ENCODE data around the gene DDX3X. TPM values are rescaled to one million over a fixed set of nuclear protein-coding genes. Genes with fewer than 3 reads are reported as not detected.

DDX3X gene
- total and polyA plus RNA-seq, 2 experiments from 2014 or later: 124 to 202 TPM

DNA sequence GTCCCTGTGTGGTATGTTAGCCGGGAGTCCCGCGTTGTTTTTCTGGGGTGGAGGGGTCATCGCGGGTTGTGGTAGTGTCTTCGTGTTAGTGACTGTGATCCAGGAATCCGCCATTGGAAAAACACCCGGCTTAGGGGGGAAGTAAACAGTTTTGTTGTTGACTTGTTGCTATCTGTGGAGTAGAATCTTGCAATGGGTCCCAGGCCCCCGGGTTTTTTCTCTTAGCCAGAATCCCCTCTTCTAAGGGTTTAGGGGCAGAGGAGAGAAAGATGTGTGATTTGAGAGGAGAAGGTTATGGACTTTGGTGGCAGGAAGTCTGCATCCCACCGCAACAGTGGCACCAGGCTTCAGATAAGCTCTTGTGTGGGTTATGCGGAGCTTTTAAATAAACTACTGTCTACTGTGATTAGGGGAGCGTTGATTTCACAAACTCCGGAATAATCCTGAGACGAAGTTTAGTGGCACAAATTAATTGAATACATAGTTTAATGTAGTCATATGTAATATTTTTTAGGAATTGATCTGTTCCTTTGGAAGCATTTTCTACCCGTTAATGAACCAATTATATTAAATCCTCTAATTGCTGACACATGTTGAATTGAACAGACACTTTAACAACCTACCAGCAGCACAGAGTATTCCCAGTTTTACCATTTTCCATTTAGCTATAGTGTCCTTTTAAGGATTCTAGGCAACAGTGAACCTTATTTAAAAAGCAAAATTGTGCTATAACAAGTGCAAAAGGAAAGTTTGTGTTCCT lies 1.4 kb downstream of the DDX3X start:
- H3K9me2 ChIP-seq (replicated peaks; ENCODE audit: insufficient read depth): no peaks in the 10 kb centered on the region
- H3K27ac ChIP-seq: peak overlapping the region; percentile 99
- peaks cover 63% of the 10 kb centered on the region for H3K79me2 ChIP-seq
- no peak for TF ChIP-seq EZH2phosphoT487 (IDR thresholded peaks at IDR 0.05; ENCODE audit: low read depth, severe bottlenecking, unreplicated experiment)
- TF ChIP-seq EZH2 (IDR thresholded peaks at IDR 0.05; ENCODE audit: borderline replicate concordance): no peak
- TF ChIP-seq, protein P1, sequence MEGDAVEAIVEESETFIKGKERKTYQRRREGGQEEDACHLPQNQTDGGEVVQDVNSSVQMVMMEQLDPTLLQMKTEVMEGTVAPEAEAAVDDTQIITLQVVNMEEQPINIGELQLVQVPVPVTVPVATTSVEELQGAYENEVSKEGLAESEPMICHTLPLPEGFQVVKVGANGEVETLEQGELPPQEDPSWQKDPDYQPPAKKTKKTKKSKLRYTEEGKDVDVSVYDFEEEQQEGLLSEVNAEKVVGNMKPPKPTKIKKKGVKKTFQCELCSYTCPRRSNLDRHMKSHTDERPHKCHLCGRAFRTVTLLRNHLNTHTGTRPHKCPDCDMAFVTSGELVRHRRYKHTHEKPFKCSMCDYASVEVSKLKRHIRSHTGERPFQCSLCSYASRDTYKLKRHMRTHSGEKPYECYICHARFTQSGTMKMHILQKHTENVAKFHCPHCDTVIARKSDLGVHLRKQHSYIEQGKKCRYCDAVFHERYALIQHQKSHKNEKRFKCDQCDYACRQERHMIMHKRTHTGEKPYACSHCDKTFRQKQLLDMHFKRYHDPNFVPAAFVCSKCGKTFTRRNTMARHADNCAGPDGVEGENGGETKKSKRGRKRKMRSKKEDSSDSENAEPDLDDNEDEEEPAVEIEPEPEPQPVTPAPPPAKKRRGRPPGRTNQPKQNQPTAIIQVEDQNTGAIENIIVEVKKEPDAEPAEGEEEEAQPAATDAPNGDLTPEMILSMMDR (IDR thresholded peaks at IDR 0.05; ENCODE audit: poor library complexity): no peak
- peak overlapping the region; percentile 85 for H3K4me2 ChIP-seq
- no peak for DNase-seq (ENCODE audit: low spot score)
- H3K27me3 ChIP-seq: no peaks in the 10 kb centered on the region
- whole genome bisulfite sequencing (ENCODE audit: low lambda C conversion rate, missing lambda C conversion rate): 48% methylated on average over 14 of the region's 15 CpGs
- H2AFZ ChIP-seq: no peak overlapping the region
- peaks cover 6% of the 10 kb centered on the region for H3K4me1 ChIP-seq (ENCODE audit: insufficient read depth)
- H3K36me3 ChIP-seq (replicated peaks; ENCODE audit: insufficient read depth, low read depth): no peaks in the 10 kb centered on the region
- no peaks in the 10 kb centered on the region for H3K9me3 ChIP-seq (ENCODE audit: low read depth)
- H4K20me1 ChIP-seq (ENCODE audit: insufficient read depth, poor library complexity, severe bottlenecking): peaks cover 54% of the 10 kb centered on the region
- H3K4me3 ChIP-seq: peak overlapping the region; percentile 76

- no peak overlapping the region for H2AFZ ChIP-seq
- H3K79me2 ChIP-seq: peaks cover 68% of the 10 kb centered on the region
- TF ChIP-seq EZH2 (IDR thresholded peaks at IDR 0.05; ENCODE audit: borderline replicate concordance) (no peak), EZH2phosphoT487 (IDR thresholded peaks at IDR 0.05; ENCODE audit: low read depth, severe bottlenecking, unreplicated experiment) (no peak)
- TF ChIP-seq, protein P1 (IDR thresholded peaks at IDR 0.05; ENCODE audit: poor library complexity): no peak
- no peak for DNase-seq (ENCODE audit: low spot score)
- H3K36me3 ChIP-seq (replicated peaks; ENCODE audit: insufficient read depth, low read depth): no peaks in the 10 kb centered on the region
- H3K4me3 ChIP-seq: peak overlapping the region; percentile 76
- H3K27me3 ChIP-seq: no peaks in the 10 kb centered on the region
- no peaks in the 10 kb centered on the region for H3K9me3 ChIP-seq (ENCODE audit: low read depth)
- H3K27ac ChIP-seq: peak overlapping the region; percentile 99
- 38% methylated on average over 6 of the region's 6 CpGs for WGBS (ENCODE audit: low lambda C conversion rate, missing lambda C conversion rate)
- no peaks in the 10 kb centered on the region for H3K9me2 ChIP-seq (replicated peaks; ENCODE audit: insufficient read depth)
- peaks cover 6% of the 10 kb centered on the region for H3K4me1 ChIP-seq (ENCODE audit: insufficient read depth)
- H4K20me1 ChIP-seq (ENCODE audit: insufficient read depth, poor library complexity, severe bottlenecking): peaks cover 60% of the 10 kb centered on the region
- peak overlapping the region; percentile 85 for H3K4me2 ChIP-seq
These were observed 2.0 kb downstream of the DDX3X start for GRCh38 chrX:41335958-41336331.

GRCh38 chrX:41336447-41336846 lies 2.5 kb downstream of the DDX3X start:
- TF ChIP-seq EZH2 (IDR thresholded peaks at IDR 0.05; ENCODE audit: borderline replicate concordance) (no peak), EZH2phosphoT487 (IDR thresholded peaks at IDR 0.05; ENCODE audit: low read depth, severe bottlenecking, unreplicated experiment) (no peak)
- TF ChIP-seq, protein P1 (IDR thresholded peaks at IDR 0.05; ENCODE audit: poor library complexity): no peak
- WGBS (ENCODE audit: low lambda C conversion rate, missing lambda C conversion rate): 56% methylated on average over 7 of the region's 7 CpGs
- Histone ChIP-seq H3K4me1 (ENCODE audit: insufficient read depth) (peaks cover 6% of the 10 kb centered on the region), H2AFZ (no peak overlapping the region), H3K79me2 (peaks cover 73% of the 10 kb centered on the region), H3K27ac (peak overlapping the region; percentile 21), H3K36me3 (replicated peaks; ENCODE audit: insufficient read depth, low read depth) (no peaks in the 10 kb centered on the region), H3K27me3 (no peaks in the 10 kb centered on the region), H3K4me3 (peak overlapping the region; percentile 76), H3K9me2 (replicated peaks; ENCODE audit: insufficient read depth) (no peaks in the 10 kb centered on the region), H4K20me1 (ENCODE audit: insufficient read depth, poor library complexity, severe bottlenecking) (peaks cover 65% of the 10 kb centered on the region), H3K9me3 (ENCODE audit: low read depth) (no peaks in the 10 kb centered on the region), H3K4me2 (peak overlapping the region; percentile 85)
- DNase-seq (ENCODE audit: low spot score): no peak
